Glutamatergic neuron (in vitro differentiated cells): ENCODE data around the gene CHAT. TPM values are rescaled to one million over a fixed set of nuclear protein-coding genes. Genes with fewer than 3 reads are reported as not detected.

ENCODE experiments used
- DNase-seq: peaks from one replicate; pipeline ENCODE4 v3.0.0; 2022
- H3K27ac Mint-ChIP-seq: one replicate; pipeline ENCODE4 v1.8.0; 2020; ENCODE audit warnings: mild to moderate bottlenecking, mixed read lengths, inconsistent platforms; ENCODE audit not compliant: unreplicated experiment
- H3K27me3 Mint-ChIP-seq: one replicate; pipeline ENCODE4 v1.8.0; 2020; ENCODE audit warnings: mild to moderate bottlenecking, moderate library complexity, mixed read lengths, inconsistent platforms; ENCODE audit not compliant: unreplicated experiment
- H3K36me3 Mint-ChIP-seq: one replicate; pipeline ENCODE4 v1.8.0; 2020; ENCODE audit warnings: mild to moderate bottlenecking, mixed read lengths, inconsistent platforms; ENCODE audit not compliant: unreplicated experiment
- H3K4me1 Mint-ChIP-seq: one replicate; pipeline ENCODE4 v1.8.0; 2020; ENCODE audit warnings: mild to moderate bottlenecking, low read depth, mixed read lengths, inconsistent platforms; ENCODE audit not compliant: unreplicated experiment
- H3K4me3 Mint-ChIP-seq: one replicate; pipeline ENCODE4 v1.8.0; 2020; ENCODE audit warnings: mild to moderate bottlenecking, mixed read lengths, inconsistent platforms; ENCODE audit not compliant: unreplicated experiment
- H3K9me3 Mint-ChIP-seq: one replicate; pipeline ENCODE4 v1.8.0; 2020; ENCODE audit warnings: mild to moderate bottlenecking, moderate library complexity, mixed read lengths, inconsistent platforms; ENCODE audit not compliant: unreplicated experiment
- total RNA-seq: library from RNA; stranded (reverse); fragmentation: NEBNext Ultra II Directional; extraction: Animal tissue kit (Norgen Biotek cat#: 25700); gene quantifications from one replicate; pipeline ENCODE4 v1.2.1, GENCODE V29; 2021; ENCODE audit not compliant: unreplicated experiment
- TF ChIP-seq, protein P1 (sequence below): fragments of 200-600 bp; sonication (generic); IDR thresholded peaks from one replicate; pipeline ENCODE4 v1.5.0; 2021; ENCODE audit not compliant: partially characterized antibody, unreplicated experiment

Gene CHAT
- total RNA-seq, 1 donor from 2014 or later: 15.4 TPM

DNA sequence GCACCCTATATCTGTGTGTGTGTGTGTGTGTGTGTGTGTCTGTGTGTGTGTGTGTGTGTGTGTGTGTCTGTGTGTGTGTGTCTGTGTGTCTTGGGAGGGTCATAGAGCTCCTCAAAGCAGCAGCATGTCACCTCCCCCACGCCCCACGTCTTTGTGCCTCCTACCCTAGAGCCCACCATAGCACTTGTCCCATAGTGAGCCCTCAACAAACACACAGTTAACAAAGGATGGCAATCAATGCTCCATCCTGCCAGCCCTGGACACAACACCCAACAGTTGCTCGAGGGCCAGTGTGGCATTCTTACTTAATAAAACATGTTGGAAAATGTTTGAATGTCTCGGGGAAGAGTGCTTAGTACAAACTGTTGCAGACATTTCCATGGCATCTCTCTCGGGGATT is 96.1 kb downstream of the CHAT start:
- Mint-ChIP-seq H3K27ac (no peak overlapping the region), H3K4me3 (no peak overlapping the region), H3K36me3 (peaks cover 19% of the 10 kb centered on the region), H3K27me3 (peaks cover 2% of the 10 kb centered on the region), H3K9me3 (peaks cover 3% of the 10 kb centered on the region), H3K4me1 (peaks cover 5% of the 10 kb centered on the region)
- TF ChIP-seq, protein P1, sequence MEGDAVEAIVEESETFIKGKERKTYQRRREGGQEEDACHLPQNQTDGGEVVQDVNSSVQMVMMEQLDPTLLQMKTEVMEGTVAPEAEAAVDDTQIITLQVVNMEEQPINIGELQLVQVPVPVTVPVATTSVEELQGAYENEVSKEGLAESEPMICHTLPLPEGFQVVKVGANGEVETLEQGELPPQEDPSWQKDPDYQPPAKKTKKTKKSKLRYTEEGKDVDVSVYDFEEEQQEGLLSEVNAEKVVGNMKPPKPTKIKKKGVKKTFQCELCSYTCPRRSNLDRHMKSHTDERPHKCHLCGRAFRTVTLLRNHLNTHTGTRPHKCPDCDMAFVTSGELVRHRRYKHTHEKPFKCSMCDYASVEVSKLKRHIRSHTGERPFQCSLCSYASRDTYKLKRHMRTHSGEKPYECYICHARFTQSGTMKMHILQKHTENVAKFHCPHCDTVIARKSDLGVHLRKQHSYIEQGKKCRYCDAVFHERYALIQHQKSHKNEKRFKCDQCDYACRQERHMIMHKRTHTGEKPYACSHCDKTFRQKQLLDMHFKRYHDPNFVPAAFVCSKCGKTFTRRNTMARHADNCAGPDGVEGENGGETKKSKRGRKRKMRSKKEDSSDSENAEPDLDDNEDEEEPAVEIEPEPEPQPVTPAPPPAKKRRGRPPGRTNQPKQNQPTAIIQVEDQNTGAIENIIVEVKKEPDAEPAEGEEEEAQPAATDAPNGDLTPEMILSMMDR: no peak
- DNase-seq: no peak

GRCh38 chr10:49710966-49711365 is 97.1 kb downstream of the CHAT start:
- Mint-ChIP-seq H3K4me1 (peaks cover 5% of the 10 kb centered on the region), H3K9me3 (peaks cover 3% of the 10 kb centered on the region), H3K27ac (no peak overlapping the region), H3K4me3 (no peak overlapping the region), H3K27me3 (peaks cover 2% of the 10 kb centered on the region), H3K36me3 (peaks cover 14% of the 10 kb centered on the region)
- TF ChIP-seq, protein P1: no peak
- no peak for DNase-seq

- H3K4me3 Mint-ChIP-seq: no peak overlapping the region
- H3K27ac Mint-ChIP-seq: no peak overlapping the region
These were observed 97.6 kb downstream of the CHAT start for GRCh38 chr10:49711481-49711880.

DNA sequence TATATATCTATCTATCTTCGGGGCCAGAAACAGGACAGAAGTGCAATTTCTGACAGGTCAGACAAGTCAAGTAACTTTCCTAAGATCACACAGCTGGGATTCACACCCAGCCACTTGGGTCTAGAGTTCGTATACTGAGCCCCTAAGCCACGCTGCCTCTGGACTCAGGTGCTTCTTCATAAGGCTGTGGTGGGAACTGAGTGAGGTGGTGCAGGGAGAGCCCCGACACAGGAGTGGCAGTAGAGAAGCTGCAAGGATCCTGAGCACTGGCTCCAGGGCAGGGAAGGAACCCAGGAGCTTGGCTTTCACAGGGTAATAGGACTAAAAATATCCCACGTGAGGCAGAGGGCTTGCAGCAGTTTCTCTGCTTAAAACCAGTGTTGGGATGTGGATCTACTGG is 99.4 kb downstream of the CHAT start:
- peaks cover 7% of the 10 kb centered on the region for H3K27me3 Mint-ChIP-seq
- peaks cover 24% of the 10 kb centered on the region for H3K36me3 Mint-ChIP-seq
- no peak overlapping the region for H3K27ac Mint-ChIP-seq
- peaks cover 5% of the 10 kb centered on the region for H3K4me1 Mint-ChIP-seq
- H3K4me3 Mint-ChIP-seq: no peak overlapping the region
- no peak for DNase-seq
- peaks cover 3% of the 10 kb centered on the region for H3K9me3 Mint-ChIP-seq
- TF ChIP-seq, protein P1: no peak

More at GRCh38 chr10:49711481-49711880, 97.6 kb downstream of the CHAT start:
- Mint-ChIP-seq H3K4me1 (peaks cover 5% of the 10 kb centered on the region), H3K27me3 (peaks cover 2% of the 10 kb centered on the region), H3K9me3 (peaks cover 3% of the 10 kb centered on the region), H3K36me3 (peaks cover 17% of the 10 kb centered on the region)
- no peak for DNase-seq
- TF ChIP-seq, protein P1: no peak

Other genes with a start within 250 kb of the CHAT start
- gene DRGX, start 217.9 kb upstream of the CHAT start, total RNA-seq: 65.2 TPM
- 27.5 TPM for gene ERCC6, start 74.9 kb upstream of the CHAT start, total RNA-seq
- 21.5 TPM for gene SLC18A3, start 3.7 kb upstream of the CHAT start, total RNA-seq
- 0.25 TPM for gene C10orf53, start 65.6 kb downstream of the CHAT start, total RNA-seq
- gene OGDHL, start 148.3 kb downstream of the CHAT start, total RNA-seq: 2.5 TPM